GM21576 (cell line): ENCODE measurements around the gene DCP1A.

ENCODE experiments used
- ATAC-seq: cut with Tn5 transposase; IDR thresholded peaks from one replicate; pipeline ENCODE4 v1.9.1; 2021; ENCODE audit warnings: mild to moderate bottlenecking, moderate library complexity; ENCODE audit not compliant: unreplicated experiment

DCP1A gene

DNA sequence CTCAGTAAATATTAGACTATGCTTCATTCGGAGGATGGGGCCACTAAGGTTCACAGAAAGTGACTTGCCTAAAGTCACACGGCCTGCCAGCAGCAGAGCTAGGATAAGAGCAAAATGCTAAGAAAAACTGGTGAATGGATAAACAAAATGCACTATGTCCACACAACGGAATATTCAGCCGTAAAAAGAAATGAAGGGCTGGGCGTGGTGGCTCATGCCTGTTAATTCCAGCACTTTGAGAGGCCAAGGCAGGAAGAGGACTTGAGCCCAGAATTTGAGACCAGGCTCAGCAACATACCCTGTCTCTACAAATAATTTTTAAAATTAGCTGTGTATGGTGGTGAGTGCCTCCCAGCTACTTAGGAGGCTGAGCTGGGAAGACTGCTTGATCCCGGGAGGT lies 99.2 kb downstream of the DCP1A start:
- no peak for ATAC-seq

DNA sequence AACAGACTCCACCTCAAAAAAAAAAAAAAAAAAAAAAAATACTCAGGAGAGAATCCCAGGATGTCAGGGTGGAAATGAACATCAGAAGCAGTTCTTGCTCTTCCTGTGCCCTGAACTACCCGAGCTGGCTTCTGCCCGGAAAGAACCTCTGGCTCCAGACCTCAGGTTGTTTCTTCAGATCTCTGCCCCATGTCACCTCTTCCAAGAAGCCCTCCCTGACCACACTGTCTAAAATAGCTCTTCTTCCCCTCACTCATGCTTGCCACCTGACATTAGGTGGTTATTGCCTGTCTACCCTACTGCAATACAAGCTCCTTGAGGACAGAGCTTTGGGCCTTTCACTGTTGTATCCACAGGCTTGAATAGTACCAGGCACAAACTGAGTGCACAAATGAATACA lies 99.7 kb downstream of the DCP1A start:
- ATAC-seq = no peak

DNA sequence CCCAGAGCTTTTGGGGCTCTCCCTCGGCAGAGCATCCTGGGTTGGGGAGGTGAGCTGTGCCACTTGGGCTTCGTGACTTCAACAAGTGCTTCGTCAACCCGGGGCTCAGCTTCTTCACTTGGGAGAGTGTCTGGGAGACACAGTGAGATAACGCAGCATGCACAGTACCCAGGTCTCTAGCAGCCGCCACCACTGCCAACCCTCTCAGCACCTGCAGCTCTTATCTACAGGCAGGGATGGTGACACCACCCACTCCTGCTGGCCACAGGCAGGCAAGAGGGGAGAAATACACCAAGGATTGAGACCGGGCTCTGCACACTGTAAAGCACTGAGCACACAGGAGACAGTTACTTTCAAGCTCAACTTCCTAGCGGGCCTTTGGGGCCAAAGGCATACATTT lies 103.1 kb downstream of the DCP1A start:
- ATAC-seq = no peak

DNA sequence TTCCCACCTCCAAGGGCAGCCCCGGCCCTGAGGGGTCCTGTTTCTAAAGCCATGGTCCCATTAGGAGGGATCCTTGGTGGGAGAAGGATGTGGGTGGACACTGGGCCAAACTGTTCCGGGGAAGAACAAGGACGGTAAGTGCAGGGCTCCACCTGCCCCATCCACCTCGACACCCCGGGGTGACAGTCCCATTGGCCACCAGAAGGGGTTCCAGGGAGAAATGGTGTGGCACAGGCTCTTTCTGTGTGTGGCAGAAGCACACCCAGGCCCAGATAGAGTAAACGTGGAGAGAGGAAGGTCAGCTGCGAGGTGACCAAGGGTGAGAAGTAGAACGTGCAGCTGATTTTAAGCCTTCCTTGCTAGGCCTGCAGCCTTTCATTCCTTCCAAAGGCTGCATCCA lies 103.6 kb downstream of the DCP1A start:
- ATAC-seq = no peak

DNA sequence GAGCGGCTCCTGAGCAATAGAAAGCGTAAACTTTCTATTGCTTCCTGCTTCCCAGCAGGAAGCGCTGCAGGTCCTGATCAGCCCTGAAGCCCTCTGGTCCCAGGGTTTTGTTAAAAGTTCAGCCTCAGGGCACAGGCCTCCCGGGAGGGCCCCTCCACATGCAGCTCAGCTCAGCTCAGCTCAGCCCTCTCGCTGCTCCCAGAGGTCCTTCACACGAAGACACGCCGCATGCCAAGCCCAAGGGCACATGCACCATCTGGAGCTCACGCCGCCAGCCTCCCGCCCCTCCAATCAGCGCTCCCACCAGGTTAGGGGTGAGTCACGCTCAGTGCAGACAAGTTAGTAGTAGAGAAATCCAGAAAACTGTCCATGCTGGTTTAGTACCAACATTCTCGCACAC lies 104.2 kb downstream of the DCP1A start:
- ATAC-seq = no peak

DNA sequence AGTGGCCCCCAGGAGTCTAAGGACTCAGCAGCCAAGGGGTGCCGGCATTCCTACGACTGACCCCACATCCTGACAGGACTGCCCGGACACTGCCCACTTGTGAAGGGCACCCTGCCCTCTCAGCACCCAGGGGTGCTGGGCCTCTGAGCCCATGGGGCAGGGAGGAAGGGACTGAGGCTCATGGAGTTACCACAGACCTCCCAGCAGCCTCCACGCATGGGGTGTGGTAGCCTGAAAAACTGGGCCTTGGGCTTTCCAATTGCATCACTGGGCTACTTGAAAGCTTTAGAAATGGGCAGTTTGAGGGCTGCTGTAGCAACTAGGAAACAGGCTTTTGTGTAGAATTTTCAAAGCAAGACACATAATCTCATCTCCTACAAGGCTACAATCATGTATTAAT lies 104.7 kb downstream of the DCP1A start:
- no peak for ATAC-seq

DNA sequence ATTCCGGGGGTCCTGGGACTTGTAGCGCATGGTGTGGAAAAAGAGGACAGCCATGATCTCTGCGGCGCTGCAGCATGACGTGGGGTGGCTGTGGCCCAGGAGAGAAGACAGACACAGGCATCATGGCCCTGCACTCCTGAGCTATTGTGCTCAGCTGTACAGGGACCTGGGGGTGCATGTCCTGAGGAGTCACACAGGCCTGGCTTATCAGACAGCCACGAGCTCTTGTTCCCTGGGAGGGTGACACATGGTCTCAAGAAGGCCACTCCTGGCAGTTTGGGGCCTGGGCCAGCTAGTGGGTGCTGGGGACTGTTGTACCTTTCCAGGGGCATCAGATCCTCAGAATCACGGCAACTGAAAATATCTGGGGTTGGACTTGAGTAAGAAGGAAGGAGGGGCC lies 105.2 kb downstream of the DCP1A start:
- no peak for ATAC-seq

DNA sequence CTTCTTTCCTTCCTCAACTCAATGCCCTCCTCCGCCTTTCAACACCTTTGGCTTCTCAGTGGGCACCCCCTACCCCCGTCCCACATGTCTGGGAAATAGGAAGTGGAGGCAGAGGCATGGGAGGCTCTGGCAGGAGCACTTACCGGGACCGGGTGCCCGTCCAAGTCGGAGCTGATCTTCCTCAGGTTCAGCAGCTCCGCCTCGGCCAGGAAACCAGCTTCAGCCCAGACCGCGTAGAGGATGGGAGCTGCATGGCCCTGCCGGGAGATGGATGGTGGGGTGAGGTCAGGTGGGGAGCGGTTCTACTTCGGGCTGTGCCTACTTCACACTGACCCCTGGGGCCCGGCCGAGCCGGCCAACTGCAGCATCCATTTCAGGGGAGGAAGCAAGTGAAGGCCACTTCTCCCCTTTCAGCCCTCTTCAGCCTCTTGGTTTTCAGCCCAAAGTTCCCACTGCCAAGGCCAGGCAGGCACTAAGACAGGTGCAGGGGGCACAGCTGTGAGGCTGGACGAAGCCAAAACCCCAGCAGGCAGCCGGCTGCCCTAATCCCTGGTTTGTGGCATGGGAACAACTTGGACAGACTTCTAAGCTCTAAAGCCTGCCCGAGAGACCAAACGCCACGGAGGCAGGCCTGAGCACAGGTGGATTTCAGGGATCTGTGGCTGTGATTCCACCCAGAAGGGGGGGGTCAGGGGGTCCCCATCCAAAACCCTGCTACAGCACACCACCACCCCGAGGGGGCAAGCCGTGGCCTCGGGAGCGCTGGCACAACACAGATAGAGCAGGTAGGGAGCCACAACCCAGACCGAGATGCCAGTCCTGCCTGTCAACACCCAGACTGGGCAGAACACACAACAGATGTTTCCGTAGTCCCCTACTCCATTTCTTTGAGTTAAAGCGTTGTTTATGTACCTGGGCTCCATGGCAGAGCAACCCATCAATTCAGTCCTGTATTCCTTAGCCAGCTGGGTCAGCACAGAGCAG lies 106.1 kb downstream of the DCP1A start:
- no peak for ATAC-seq

DNA sequence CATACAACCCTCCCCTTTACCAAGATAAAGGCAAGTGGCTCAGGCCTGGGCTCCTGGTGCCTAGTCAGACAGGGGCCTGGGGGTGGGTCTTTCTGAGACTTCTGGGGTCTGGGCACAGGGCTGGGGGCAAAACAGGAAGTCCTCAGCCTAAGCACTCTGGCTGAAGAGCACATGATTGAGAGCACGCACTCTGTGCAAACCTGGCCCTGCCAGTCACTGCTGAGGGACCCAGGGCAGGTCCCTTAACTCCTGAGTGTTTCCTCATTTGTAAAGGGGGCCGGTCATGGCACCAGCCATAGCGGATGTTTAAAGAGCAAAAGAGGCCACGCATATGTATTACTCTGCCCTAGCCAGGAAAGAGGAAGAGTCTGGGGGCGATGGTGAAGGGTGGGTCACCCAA lies 107.5 kb downstream of the DCP1A start:
- ATAC-seq = no peak

DNA sequence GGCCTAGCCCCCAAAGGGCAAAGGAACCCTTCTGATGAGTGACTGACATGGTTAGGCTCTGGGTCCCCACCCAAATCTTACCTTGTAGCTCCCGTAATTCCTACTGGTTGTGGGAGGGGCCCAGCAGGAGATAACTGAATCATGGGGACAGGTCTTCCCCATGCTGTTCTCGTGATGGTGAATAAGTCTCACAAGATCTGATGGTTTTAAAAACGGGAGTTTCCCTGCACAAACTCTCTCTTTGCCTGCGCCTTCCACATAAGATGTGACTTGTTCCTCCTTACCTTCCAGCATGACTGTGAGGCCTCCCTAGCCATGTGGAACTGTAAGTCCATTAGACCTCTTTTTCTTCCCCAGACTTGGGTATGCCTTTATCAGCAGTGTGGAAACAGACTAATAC lies 108.5 kb downstream of the DCP1A start:
- no peak for ATAC-seq

DNA sequence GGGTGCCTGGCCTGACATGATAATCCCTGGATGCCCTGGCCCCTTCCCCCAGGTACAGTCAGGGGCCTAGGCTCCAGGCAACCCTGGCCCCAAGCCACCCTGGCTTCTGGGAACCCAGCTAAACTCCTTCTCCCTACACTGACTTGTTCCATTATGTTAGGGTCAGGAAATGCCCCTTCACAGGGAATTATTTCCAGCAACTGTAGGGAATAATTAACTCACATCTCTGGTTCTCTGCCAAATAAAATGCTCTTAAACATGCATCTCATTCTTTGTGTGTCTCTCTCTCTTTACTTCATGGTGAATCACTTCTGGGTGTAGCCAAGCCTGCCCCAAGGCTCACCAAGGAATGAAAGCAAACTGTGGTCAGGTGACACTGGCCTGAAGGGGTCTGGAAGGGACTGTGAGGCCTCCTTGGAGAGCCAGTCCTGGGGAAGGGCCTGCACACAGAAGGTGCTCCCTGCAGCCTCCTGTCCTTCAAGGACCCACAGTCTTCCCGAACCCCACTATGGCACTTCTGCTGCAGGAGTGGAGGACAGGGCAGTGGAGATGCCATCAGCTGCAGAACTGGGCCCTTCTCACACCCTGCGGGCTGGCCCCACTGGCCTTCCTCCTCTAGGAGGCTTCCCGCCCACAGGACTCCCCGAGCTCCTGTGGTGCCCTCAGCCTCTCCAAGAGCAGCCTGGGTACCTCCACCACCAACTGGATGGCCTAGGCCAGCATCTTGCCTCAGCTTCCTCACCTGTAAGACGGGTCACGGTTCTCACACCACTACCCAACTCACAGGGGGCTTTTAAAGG lies 109.1 kb downstream of the DCP1A start:
- ATAC-seq = no peak

DNA sequence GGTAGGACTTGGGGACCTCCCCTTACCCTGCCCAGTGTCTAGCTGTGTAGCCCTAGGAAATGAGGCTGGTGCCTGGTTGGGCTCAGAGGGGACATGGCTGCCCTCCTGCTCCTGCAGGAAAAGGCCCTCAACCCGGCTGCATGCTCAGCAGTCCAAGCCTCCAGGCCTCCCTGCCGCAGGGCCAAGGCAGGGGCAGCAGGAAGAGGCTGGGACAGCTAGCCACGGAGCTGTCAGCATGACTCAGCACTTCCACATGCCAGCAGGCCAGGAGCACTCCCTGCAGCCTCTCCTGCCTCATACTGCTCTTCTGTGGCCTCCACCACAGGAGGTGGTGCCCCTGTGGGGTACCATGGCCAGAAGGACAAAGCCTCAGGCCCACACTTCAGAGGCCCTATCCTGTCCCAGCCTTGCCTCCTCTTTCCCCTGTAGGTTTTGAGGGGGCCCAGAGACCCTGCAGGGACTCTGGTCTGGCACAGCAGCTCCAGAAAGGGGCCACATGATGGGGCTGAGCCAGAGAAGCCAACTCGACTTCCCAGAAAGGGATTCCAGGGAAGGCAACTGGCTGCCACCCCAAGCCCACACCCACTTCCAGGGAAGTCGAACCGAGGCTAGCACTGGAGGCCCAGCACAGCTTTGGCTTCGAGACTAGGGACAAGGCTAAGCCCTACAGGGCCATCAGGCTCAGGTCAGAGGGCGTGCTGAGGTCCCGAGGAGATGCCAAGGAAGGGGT lies 111.1 kb downstream of the DCP1A start:
- no peak for ATAC-seq

DNA sequence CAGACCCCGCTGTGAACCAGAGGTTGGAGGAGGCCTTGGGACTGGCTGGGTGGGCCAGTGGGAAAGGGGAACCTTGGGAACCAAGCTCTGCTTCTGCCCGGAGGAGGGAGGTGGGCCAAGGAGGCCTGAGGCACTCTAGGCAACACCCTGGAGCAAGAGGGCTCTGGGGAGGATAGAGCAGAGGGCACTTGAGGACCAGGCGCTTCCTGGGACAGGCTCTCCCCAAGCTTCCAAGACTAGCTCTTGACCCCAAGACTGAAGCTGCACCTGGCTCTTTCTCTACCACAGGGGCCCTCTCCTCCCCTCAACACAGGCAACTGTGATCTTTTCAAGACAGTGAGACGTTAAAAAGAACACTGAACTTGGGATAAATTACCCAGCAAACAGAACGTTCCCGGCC lies 111.8 kb downstream of the DCP1A start:
- ATAC-seq = no peak

DNA sequence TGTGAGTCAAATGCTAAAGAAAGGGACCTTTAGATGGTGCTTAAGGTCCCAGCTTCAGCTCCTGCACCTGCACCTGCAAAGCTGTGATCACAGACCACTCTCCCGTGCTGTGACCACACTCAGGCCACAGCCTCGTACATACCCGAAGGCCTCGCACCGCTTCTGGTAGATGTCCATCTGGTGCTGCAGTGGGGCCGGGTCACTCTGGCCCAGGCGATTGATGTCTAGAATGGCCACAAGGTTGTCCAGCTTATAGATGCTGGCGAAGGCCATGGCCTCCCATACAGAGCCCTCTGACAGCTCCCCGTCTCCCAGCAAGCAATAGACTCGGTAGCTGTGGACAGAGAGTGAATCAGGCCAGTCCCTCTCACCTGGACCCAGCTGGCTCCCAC lies 112.5 kb downstream of the DCP1A start:
- ATAC-seq = no peak

DNA sequence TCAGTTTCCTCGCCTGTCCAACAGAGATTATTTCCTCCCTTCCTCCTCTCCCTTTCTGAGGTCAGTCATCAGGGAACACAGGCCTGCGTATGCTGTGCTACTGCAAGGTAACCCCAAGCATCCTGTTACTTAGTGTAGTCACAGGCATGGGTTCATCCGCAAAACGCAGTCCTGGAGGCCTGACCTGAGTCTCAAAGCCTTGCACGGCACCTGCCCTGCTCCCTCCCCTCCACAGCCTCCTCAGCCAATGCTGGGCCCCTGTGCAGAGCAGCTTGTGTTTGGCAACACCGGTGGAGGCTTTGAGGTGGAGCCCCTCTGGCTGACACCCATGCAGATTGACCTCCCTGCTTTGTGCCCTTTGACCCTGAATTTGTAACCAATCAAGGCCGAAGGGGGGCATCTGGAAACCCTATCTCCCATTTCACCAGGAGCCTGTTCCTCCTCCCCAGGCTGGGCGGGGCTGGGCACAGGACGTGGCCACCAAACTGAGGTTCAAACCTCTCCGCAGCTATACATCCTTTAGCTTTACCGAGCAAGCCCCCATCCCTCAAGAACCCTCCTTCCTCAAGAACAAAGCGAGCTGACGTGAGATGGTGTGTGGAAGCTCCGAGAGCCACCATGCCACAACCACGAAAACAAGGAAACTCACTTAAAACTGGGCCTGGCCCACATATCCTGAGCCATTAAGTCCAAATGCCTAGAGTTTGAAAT lies 113.1 kb downstream of the DCP1A start:
- ATAC-seq = no peak
